ENCODE data around the gene SLC7A6OS.

SLC7A6OS gene

DNA sequence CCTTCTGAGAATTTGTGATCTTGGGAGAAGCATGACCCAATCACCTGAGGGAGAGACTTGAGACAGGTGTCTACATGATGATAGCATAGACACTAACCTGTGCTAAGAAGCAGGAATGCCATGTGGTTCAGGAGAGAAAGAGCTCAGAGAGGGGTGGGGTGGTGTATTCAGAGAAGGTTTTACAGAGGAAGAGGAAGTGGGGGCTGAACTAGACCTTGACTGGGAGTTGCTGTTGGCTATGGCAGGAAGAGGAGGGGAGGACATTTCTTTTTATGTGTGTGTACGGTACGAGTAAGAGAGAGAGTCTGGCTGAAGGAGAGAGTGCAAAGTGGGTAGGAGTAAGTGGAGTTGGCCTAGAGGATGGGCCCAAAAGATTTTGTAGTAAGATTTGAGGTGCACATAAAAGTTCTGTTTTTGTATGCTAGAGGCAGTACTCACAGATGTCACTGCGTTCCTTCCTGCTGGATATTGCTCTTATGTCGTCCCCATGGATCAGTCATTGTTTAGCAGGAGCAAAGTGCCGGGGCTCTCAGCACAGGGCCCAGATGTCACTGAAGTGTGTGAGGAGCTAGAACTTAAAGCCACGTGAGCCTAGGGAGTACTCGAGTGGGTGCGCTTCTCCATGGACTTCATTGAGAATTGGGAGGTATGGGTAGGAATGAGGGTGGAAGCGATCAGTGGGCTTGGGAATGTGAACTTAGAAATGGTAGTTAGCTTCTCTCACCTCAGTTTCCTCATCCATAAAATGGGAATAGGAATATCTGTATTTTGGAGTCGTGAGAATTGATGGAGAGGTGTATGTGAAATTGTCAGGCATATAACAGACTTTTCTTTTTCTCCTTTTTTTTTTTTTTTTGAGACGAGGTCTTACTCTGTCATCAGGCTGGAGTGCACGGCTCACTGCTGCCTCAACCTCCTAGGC is 24.3 kb downstream of the SLC7A6OS start:
- no peak for DNase-seq

DNA sequence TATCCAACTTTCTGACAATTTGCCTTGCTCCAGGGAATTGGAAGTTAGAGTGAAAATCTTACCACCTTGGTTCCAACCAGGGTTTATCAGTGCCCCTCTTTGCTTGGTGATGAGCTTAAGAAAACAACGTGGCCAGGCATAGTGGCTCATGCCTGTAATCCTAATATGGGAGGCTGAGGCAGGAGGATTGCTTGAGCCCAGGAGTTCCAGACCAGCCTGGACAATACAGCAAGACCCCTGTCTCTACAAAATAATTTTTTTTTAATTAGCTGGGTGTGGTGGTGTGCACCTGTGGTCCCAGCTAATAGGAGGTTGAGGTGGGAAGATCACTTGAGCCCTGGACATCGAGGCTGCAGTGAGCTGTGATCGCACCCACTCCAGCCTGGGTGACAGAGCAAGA is 25.1 kb downstream of the SLC7A6OS start:
- DNase-seq, result no peak
- no peak for TF ChIP-seq POLR2A (IDR thresholded peaks at IDR 0.05; ENCODE audit: low read length)
- TF ChIP-seq GATA1 (IDR thresholded peaks at IDR 0.05; ENCODE audit: low read depth, low read length), result no peak

More for the DNA sequence above, 24.3 kb downstream of the SLC7A6OS start:
- no peak for TF ChIP-seq GATA1 (IDR thresholded peaks at IDR 0.05; ENCODE audit: low read depth, low read length)
- no peak for TF ChIP-seq POLR2A (IDR thresholded peaks at IDR 0.05; ENCODE audit: low read length)

DNA sequence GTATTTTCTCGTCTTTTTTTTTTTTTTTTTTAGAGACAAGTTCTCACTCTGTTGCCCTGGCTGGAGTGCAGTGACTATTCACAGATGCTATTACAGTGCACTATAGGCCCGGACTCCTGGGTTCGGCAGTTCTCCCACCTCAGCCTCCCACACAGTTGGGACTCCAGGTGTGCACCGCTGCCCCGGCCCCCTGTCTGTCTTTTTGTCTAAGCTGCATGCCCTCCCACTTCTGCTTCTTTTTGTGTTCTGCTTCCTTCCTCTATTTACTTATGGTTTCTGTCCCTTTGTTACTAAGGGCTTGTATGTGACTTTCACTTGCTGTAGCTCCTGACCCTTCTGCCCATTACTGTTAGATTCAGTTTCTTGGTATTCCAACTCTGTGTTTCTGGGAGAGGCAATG is 25.9 kb downstream of the SLC7A6OS start:
- no peak for DNase-seq
- TF ChIP-seq GATA1 (IDR thresholded peaks at IDR 0.05; ENCODE audit: low read depth, low read length) (no peak), POLR2A (IDR thresholded peaks at IDR 0.05; ENCODE audit: low read length) (no peak)

DNA sequence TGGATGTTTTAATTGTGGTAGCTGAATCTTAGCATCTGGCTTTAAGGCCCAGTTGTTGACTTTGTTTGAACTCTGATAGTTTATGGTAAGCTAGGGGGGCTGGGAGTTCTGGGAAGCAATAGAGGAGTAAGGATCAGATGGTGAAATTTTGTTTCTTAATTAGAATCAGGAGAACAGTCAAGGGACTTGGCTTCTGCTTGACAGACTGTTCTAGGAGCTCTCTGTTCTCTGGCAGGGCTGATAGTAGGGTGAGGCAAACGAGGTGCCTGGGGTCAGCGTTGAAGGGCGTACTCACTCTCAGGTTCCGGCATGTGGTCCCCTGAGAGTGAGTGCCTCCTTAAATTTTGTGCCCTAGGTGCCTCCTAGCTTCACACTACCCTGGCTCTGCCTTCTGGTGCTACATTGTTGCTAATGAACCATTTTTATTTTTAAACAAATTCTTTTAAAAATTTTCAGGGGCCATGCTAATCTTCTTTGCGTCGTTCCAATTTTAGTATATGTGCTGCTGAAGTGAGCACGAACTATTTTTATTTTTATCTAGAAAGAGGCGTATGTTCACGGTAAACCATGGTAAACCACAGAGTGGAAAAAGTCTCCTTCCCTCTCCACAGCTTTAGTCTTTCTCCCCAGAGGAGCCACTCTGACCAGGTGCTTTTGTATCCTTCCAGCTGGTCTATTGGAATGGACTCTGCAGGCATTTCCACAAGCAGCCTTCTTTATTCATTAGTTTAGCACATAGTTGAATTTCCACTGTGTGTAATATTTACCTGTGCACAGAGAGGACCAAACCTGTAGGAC is 26.7 kb downstream of the SLC7A6OS start:
- DNase-seq, result no peak
- TF ChIP-seq GATA1 (IDR thresholded peaks at IDR 0.05; ENCODE audit: low read depth, low read length) (no peak), POLR2A (IDR thresholded peaks at IDR 0.05; ENCODE audit: low read length) (no peak)

DNA sequence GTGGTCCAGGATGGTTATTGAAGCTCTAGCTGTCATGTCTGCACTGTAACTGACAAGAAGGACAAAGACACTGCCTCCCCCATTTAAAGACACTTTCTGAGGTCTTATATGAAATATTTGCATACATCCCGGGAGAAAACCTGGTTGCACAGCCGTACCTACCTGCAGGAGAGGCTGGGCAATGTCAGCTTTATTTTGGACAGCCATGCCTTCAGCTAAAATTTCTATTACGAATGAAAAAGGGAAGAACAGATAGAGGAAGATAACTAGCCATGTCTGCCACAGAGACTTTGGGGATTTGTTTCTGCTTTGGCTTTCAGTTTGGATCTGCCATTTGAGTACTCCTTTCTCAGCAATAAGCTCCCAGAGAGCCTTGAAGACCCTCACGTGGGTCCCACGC is 27.4 kb downstream of the SLC7A6OS start:
- DNase-seq, result no peak
- TF ChIP-seq GATA1 (IDR thresholded peaks at IDR 0.05; ENCODE audit: low read depth, low read length) (no peak), POLR2A (IDR thresholded peaks at IDR 0.05; ENCODE audit: low read length) (no peak)

DNA sequence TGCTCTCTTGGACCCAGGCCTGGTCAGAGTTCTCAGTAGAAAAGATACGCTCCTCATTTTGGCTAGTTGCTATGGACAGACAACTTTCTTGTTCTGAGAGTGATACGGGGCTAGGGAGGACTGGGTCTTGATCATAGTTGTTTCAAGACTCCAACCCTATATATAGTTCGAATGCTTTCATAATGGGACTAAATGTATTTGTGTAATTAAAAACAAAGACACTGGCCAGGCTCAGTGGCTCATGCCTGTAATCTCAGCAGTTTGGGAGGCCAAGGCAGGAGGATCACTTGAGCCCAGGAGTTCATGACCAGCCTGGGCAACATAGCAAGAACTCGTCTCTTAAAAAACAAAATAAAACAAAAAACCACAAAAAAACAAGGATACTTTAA is 28.7 kb downstream of the SLC7A6OS start:
- no peak for DNase-seq
- TF ChIP-seq POLR2A (IDR thresholded peaks at IDR 0.05; ENCODE audit: low read length), result no peak
- no peak for TF ChIP-seq GATA1 (IDR thresholded peaks at IDR 0.05; ENCODE audit: low read depth, low read length)

DNA sequence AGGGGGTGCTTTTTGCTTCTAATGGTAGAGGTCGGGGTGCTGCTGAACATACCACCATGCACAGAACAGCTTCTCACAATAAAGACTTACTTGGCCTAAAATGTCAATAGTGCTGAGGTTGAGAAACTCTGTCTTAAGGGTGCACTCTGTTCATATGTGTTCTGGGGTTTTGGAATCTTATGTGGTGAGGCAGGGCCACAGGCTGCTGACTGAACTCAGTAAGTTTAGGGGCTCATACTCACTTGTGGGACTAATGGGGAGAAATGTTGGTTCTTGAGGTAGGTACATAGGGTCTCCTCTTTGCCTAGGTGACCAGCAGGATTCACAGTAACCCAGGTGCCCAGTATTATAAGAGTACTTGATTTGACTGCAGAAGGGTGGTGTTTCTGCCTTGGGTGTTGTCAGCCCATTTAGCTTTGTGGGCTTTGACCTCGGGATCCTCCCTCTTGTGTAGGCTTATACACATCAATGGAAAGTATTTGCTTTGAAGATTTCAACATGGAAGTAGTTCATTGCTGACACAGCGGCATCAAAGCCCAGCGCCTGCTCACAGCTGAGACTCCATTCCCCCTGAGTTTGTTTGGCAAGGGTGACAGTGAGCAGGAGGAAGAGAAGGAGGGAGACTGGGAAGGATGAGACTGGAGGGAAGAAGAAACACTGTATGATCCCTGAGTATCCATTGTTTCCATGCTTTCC is 29.2 kb downstream of the SLC7A6OS start:
- TF ChIP-seq GATA1 (IDR thresholded peaks at IDR 0.05; ENCODE audit: low read depth, low read length), result no peak
- TF ChIP-seq POLR2A (IDR thresholded peaks at IDR 0.05; ENCODE audit: low read length), result no peak
- no peak for DNase-seq

DNA sequence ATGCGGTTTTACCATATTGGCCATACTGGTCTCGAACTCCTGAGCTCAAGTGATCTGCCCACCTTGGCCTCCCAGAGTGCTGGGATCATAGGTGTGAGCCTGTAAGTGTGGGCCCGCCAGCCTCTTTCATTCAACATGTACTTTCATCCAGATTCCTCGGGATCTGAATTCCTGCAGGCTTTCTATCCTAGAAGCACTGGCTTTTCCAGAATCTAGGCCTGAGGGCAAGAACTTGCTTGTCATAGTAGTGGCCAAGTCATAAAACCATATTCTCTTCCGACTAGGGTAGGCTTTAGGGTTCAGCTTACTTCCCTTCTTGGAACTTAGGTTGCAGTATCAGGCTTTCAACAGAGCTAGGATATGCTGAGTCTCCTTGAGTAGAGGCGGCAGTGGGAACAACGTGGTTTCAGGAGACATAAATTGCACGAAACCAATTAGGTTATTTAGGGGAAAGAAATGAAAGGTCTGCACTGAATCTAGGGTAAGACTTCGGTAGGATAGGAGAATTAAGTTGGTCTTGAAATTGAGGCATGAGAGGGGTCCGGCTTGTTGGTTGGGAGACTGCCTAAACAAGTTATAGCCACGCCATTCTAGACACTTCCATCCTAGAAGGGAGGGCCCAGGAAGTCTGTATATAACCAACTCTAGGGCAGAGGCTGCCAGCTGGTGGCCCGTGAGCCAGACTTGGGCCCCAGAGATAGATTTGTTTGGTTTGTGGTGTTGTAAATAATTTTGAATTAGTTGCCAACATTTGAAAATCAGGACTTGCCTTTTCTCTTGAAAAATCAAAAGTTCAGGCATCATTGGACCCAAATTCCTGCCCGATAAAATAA is 30.8 kb downstream of the SLC7A6OS start:
- TF ChIP-seq POLR2A (IDR thresholded peaks at IDR 0.05; ENCODE audit: low read length) (no peak), GATA1 (IDR thresholded peaks at IDR 0.05; ENCODE audit: low read depth, low read length) (no peak)
- DNase-seq, result no peak

DNA sequence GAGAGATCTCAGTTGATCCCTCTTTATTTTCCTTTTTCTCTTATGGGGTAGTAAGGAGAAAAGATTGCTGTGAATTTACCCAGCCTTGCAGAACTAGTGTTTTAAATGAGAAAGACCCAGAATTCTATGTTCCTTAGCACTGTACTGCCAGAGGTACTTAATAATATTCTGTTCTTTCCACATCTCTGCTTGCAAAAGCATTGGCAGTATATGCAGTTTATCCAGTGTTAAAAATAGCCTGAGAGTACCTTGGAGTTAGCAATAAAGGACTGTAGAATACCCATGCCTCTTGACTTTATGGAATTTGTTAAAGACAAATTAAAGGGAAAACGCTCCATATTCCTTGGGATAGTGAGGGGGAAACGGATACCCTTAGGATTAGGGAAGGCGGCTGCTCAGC is 34.5 kb downstream of the SLC7A6OS start:
- no peak for TF ChIP-seq GATA1 (IDR thresholded peaks at IDR 0.05; ENCODE audit: low read depth, low read length)
- no peak for TF ChIP-seq POLR2A (IDR thresholded peaks at IDR 0.05; ENCODE audit: low read length)
- DNase-seq, result no peak

DNA sequence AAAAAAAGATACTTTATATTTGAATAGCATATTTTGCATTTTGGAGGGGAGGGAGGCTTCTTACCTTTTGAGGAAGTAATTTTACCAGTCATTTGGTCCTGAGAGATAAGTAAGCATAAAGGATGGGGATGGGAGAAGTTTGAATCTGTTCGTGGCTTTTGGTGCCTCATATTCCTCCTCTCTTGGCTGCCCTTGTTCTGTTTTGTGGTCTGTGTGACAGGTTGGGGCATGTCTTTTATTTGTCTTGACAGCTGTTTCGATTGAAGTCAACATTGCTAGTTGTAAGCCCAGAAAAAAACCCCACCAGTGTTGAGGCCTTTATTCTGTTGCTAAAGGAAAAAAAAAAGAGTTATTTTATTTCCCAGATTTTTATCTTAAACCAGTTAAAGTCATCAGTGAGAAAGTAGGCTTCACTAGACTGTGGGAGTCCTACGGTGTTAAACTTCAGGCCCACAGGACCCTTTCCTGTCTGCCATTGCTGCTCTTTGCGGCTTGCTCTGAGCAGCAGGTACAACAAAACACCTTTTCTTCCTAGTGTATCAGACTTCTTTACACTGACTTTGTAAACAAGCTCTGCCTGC is 35.0 kb downstream of the SLC7A6OS start:
- DNase-seq, result no peak
- no peak for TF ChIP-seq POLR2A (IDR thresholded peaks at IDR 0.05; ENCODE audit: low read length)
- TF ChIP-seq GATA1 (IDR thresholded peaks at IDR 0.05; ENCODE audit: low read depth, low read length), result no peak

DNA sequence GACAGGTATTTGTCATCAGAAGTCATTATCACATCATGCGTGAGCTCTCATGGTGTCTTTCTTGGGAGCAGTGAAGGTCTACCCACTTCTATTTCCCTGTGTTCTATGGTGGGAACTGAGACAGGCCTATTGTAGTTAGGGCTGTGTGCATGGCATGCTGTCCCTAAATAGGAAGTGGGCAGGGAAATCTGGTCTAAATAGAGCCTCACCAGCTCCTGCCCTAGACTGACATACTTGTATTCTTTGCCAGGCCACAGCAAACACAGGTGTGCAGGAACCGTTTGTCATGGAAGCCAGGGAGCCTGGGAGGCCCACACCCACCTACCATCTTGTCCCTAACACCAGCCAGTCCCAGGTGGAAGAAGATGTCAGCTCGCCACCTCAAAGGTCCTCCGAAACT is 36.3 kb downstream of the SLC7A6OS start:
- TF ChIP-seq GATA1 (IDR thresholded peaks at IDR 0.05; ENCODE audit: low read depth, low read length) (no peak), POLR2A (IDR thresholded peaks at IDR 0.05; ENCODE audit: low read length) (no peak)
- DNase-seq, result no peak

DNA sequence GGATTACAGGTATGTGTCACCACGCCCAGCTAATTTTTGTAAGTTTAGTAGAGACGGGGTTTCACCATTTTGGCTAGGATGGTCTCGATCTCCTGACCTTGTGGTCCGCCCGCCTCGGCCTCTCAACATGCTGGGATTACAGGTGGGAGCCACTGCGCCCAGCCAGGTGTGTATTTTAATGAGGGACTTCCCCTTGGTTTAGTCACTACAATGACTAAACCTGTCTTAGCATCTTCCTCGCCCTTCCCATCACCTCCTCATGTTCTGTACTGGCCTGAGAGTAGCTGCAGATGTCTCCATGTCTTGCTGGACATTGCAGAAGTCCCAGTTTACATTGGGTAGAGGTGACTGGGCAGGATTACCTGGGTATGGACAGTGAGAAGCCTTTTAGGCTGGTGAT is 36.9 kb downstream of the SLC7A6OS start:
- no peak for DNase-seq

DNA sequence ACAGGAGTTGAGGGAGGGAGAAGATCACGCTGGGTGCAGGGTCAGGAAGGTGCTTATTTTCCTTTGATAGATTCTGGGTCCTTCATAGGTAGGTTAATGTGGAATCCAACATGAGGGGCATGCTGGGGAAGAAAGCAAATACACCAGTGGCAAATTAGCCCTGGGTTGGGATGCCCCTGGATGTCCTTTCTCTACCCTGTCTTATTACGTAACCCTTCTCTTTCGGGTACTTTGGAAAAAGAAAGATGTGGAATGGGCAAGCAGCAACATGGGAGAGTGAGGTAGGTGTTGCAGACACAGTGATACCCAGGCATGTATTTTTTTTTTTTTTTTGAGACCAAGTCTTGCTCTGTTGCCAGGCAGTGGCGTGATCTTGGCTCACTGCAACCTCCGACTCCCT is 37.3 kb downstream of the SLC7A6OS start:
- TF ChIP-seq POLR2A (IDR thresholded peaks at IDR 0.05; ENCODE audit: low read length), result no peak
- TF ChIP-seq GATA1 (IDR thresholded peaks at IDR 0.05; ENCODE audit: low read depth, low read length), result no peak
- DNase-seq, result no peak

More for the DNA sequence above, 36.9 kb downstream of the SLC7A6OS start:
- TF ChIP-seq GATA1 (IDR thresholded peaks at IDR 0.05; ENCODE audit: low read depth, low read length) (no peak), POLR2A (IDR thresholded peaks at IDR 0.05; ENCODE audit: low read length) (no peak)
